GM12875 (cell line): ENCODE measurements around the gene CLHC1.

Source experiments
- H3K4me3 ChIP-seq: one replicate; pipeline ENCODE4 v1.5.1; 2011; ENCODE audit warnings: low read depth, low read length, control low read depth
- CTCF ChIP-seq: IDR thresholded peaks from 2 replicates; pipeline ENCODE4 v1.5.1; 2011; ENCODE audit warnings: low read depth, mild to moderate bottlenecking, control low read depth, inconsistent platforms, low read length, moderate library complexity, borderline replicate concordance; ENCODE audit not compliant: insufficient read depth

The CLHC1 gene

GRCh38 chr2:55155206-55155605 is 76.9 kb downstream of the CLHC1 start:
- no peak overlapping the region for H3K4me3 ChIP-seq
- TF ChIP-seq CTCF = no peak

DNA sequence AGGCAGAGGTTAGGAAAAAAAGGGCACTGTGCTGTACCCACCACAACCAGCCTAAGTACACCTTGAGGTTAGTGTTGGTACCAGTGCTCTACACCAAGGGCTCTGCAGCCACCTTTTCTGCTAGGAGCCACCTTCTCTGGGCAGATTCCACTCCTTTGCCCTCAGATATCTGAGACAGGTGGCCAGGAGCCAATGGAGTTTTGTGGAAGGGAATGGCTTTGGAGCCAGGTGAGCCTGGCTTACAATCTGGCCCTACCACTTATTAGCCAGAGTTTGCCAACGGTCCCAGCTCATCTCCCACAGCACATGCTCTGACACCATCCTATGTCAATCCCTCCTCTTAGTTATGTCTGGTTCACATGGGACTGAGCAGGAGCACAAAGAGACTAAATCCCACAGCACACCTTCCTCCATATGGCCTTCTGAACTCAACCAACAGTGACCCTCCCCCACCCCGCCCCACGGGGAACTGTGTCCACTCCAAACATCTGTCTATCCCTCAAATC is 77.5 kb downstream of the CLHC1 start:
- no peak for TF ChIP-seq CTCF

DNA sequence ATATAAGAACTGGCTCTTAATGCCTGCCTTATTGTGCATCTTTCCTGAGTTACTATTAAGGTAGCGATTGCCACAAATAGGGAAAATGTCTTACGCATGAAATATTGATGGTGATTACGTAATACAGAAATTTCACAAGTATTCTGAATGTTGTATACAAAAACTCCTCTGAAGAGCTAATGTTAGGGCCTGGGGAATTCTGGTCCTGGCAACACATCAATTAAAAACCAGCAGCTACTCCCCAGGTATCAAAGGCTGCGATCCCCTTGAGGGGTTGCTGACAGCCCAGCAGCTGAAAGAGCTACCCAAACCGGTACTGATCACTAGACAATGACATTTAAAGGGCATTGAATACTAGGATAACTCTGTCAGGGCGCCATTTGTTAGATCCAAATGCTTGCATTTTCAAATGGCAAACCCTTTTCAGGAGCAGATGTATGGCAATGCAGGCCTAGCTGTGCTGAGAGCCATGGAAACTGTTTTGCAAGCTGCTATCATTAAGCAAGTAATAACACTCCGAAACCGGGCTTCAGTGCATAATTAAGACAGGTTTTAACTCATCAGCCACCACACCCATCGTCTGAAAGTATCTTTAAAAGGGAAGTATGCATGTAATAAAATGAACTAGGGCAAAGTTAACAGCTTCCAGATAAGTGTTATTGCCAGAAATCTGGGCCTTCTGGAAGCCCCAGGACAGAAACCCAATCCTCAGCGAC is 78.4 kb downstream of the CLHC1 start:
- no peak for TF ChIP-seq CTCF

More for the DNA sequence above, 77.5 kb downstream of the CLHC1 start:
- no peak overlapping the region for H3K4me3 ChIP-seq

DNA sequence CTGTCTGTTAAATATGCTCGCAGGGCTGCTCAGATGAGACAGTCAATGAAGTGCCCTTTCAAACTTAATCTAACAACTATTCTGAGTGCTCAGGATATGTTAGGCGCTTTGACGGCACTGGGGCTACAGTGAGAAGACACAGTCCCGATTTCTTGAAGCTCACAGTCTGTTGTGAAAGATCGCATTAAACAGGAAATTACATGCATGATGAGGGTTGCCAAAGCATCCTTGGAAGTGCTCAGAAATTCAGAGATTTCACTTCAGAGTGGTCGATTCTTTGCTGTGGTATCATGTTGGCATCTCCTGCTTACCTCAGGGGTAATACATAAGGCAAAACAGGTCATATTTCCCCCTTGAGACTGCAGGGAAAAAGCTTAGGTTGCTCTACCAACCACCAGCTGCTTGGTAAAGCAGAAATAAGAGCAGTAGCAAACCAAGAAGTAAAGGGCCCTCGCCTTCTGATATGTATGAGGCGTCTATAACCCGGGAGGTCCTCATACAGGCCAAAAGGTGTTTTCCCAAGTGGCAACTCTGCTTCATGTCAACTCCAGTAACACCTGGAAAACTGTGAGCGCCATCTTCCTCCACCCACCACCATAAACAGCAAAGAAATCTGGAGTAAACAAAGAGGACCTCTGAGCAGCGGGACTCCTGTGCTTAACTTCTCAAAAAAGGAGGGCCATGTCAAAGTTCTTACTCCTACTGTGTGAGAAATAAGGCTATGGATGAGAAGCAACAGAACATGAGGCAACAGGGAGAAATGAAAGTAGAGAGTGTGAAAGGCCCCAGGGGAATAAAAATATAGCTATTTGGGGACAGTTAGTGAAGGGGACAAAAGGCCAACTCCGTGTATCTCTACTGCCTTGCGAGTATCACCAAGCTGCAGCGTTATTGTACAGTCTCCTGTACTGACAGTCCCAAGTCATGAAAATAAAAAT is 79.3 kb downstream of the CLHC1 start:
- H3K4me3 ChIP-seq = no peak overlapping the region
- no peak for TF ChIP-seq CTCF

More for the DNA sequence above, 78.4 kb downstream of the CLHC1 start:
- H3K4me3 ChIP-seq = no peak overlapping the region

- TF ChIP-seq CTCF = no peak
- H3K4me3 ChIP-seq = no peak overlapping the region
Measured at GRCh38 chr2:55151733-55152433, 80.2 kb downstream of the CLHC1 start.

GRCh38 chr2:55150834-55151233 is 81.3 kb downstream of the CLHC1 start:
- no peak overlapping the region for H3K4me3 ChIP-seq
- no peak for TF ChIP-seq CTCF
